GM20431 (cell line): ENCODE results near the gene SIRT2.
"Not testable (repeated sequence)": the region's sequence is repeated elsewhere in the genome, so short reads cannot be mapped to it uniquely, and the experiment has no call there.

ENCODE experiments used
- in situ Hi-C: fragments of 300-500 bp; cut with MseI, MboI; formaldehyde crosslinking; loops from one replicate; pipeline ENCODE4 v1.15.0; 2020; ENCODE audit warnings: low sequenced_read_pairs; ENCODE audit not compliant: unreplicated experiment

The SIRT2 gene

DNA sequence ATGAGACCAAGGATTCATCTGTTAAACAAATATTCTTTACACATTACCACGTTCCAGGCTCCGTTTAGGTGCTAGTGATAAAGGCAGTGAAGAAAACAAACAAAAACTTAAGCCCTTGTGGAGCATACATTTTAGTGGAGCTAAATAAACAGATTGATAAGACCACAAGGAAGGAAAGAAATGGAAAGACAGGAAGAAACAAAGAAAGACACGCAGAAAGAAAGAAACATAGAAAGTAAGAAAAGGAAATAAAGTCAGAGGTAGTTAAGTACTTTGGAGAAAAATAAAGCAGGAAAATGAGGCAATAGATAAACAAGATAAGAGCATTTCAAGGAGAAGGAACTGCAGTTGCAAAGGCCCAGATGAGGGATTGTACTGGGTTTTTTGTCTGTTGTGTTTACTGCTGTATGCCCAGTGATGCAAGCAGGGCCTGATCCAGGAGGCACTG, 1.3 kb upstream of the SIRT2 start:
- in situ Hi-C loops = no loop called here

DNA sequence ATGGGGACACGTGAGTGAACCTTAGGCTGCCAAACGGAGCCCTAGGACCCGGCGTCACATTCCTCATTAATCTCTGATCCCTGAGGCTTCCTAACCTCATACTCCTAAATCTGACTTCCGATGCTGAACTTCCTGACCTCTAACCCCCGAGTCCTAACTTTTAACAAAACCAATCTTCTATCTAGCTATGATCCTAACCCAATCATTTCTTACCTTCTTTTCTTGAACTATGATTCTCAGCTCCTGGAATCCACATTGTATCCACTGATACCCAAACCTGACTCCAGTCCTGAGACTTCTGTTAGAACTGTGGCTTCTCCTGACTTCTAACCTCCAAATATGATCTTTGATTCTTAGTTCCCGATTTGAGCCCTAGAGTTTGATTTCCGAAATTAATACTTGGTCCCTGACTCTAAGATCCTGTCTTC, 798 bp upstream of the SIRT2 start:
- in situ Hi-C loops = no loop called here

DNA sequence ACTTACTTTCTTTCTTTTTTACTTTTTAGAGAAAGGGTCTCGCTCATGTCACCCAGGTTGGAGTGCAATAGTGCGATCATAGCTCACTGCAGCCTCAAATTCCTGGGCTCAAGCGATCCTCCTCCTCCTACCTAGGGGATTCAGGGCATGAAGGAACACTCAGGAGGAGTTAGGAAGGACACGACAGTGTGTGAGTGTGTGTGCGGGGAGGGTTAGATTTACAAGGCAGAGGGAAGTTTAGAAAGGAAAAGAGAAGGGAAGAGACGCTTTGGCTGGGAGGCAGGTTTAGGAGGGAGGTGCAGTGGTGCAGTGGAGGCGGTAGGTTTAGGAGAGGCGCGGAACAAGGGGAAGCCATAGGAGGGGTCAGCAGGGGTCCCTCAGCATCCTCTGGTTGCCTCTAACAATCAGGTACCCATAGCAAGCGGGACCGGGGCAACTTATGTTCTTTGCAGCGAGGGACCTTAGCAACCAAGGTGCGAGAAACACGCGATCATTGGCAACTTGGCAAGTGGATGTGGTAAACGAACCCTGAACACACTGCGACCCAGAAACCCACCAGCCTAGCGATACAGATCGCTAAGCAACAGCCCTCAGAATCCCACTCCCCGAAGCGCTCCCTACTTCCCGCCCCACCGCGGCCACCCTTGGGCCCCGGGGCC, 501 bp downstream of the SIRT2 start:
- in situ Hi-C loops = no loop called here

DNA sequence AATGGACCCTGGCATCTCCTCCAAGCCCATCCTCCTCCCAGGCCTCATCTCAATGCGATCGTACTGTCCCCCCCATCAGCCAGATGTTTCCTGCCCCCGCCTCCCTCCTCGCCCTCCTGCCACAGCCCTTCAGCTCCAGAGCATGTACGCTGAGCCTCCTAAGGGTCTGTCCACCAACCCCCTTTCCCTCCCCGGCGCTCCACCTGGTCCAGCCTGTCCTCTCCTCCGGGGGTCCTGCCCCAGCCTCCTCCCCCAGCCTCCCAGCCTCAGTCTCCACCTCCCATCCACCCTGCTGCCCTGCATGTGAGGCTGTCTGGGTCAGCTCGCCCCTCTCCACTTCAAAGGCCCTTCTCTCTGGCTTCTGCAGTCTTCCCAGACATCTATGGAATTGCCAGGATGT, 4.5 kb downstream of the SIRT2 start:
- in situ Hi-C loops = no loop called here

DNA sequence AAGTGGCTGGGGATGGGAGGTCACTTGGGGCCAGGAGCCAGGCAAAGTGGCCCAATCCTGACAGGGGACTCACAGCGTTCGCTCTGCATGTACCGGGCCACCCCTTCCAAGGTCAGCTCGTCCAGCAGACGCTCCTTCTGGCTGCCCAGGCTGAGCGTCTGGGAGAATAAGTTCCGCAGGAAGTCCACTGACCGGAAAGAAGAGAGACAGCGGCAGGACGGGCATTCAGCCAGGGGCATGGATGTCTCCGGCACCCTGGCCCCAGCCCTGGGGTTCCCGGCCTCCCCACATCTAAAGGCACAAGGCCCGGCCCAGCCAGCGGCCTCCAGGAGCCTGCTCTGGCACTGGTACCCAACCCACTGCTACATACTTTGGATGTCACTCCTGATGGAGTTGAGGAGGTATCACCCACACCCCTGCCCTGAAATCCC, 6.1 kb downstream of the SIRT2 start:
- in situ Hi-C loops = no loop called here

DNA sequence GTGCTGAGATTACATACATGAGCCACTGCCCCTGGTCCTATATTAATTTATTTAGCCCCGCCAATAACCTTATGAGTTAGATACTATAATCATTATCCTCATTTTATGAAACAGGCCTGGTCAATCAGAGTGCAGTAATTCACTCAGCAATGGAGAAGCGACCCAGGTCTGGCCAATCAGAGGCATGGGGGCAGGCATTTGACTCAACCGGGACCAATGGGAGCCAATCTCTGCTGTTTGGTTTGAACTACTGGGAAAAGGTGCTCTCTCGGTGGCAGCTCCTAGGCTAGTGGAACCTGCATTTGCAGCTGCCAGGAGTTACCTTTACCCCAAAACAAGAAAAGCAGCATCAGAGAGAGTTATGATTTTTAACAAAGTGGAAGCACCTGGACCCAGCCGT, 6.6 kb downstream of the SIRT2 start:
- in situ Hi-C loops = no loop called here

DNA sequence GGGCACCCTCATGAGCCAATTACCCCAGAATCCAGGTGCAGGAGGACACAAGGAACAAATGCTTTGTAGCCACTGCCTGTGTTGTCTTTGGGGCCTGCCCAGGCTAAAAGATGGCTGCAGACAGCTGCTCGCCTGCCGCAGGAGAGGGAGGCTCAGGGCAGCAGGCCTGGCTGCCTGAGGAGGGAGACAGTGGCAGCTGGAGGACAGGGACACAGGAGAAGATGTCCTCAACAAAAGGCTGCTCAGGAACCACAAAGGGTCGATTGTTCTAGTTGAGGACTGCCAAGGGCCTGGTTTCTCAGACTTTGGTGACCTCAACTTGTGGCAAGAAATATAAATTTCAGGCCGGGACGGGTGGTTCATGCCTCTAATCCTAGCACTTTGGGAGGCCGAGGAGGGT, 7.6 kb downstream of the SIRT2 start:
- in situ Hi-C loops = no loop called here

DNA sequence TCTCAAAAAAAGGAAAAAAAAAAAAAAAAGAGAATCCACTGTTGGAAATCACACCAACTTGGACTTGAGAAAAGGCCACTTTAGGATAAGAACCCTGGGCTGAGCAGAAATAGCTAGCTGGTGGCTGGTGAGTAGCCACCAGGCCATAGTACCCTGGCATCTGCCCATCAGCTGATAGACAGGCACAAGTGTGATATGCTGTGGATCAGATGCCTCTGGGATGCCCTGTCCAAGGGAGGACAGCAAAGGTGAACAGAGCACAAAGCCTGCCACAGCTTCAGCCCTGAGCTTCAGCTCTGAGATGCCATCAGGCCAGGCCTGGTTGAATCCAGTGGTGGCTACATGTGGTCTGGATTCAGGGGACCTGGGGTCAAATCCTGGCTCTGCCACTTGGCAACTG, 8.7 kb downstream of the SIRT2 start:
- in situ Hi-C loops = no loop called here

DNA sequence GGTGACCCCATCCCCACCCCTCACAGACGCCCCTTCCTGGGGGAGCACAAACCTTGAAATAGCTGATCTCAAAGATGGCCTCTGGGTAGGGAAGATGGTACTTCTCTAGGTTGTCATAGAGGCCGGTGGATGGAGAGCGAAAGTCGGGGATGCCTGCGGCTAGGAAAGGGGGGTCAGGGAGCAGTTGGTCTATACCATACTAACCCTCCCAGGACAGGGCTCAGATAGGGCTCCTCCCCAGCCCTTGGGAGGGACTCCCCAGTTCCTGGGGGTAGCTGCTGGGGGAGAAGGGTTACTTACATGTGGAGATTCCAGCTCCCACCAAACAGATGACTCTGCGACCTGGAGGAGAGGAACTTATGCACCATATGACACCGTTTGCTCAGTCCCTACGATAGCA, 9.6 kb downstream of the SIRT2 start:
- in situ Hi-C loops = no loop called here

DNA sequence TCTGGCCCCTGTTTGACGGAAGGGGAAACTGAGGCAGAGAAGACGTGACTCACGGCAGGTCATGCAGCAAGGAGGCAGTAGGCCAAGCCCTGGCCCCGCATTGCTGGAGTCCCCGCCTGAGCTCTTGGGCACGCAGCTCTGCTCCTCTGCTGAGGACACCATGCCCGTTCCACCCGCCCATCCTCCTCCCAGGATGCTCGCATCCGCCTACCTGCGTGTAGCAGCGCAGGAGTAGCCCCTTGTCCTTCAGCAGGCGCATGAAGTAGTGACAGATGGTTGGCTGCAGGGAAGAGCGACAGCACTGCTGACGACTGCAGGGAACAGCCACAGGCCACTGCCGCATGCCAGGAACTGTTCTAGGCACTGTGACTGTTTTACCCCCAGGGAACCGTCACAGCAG, 10.5 kb downstream of the SIRT2 start:
- in situ Hi-C loops = no loop called here

DNA sequence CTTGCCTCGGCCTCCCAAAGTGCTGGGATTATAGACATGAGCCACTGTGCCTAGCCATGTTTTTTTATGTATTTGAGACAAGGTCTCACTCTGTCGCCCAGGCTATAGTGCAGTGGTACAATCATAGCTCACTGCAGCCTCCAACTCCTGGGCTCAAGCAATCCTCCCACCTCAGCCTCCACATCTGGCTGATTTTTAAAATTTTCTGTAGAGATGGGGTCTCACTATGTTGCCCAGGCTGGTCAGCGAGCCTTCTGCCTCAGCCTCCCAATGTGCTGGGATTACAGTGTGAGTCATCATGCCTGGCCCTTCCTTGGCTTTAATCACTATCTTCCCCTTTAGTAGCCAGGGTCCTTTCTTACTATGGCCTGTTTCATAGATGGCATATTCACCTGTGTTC, 14.7 kb downstream of the SIRT2 start:
- in situ Hi-C loops = not testable (repeated sequence)

DNA sequence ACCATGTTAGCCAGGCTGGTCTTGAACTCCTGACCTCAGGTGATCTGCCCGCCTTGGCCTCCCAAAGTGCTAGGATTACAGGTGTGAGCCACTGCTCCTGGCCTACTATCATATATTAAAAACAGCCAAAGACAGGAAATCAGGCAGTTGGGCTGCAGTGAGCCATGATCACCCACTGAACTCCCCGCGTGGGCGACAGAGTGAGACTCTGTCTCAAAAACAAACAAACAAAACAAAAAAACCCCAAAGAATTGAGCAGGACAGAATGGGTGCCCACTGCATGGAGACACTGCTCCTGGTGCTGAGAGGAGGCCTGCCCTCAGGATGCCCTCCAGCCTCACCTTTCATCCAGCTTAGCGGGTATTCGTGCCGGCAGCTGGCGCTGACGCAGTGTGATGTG, 16.1 kb downstream of the SIRT2 start:
- in situ Hi-C loops = no loop called here

DNA sequence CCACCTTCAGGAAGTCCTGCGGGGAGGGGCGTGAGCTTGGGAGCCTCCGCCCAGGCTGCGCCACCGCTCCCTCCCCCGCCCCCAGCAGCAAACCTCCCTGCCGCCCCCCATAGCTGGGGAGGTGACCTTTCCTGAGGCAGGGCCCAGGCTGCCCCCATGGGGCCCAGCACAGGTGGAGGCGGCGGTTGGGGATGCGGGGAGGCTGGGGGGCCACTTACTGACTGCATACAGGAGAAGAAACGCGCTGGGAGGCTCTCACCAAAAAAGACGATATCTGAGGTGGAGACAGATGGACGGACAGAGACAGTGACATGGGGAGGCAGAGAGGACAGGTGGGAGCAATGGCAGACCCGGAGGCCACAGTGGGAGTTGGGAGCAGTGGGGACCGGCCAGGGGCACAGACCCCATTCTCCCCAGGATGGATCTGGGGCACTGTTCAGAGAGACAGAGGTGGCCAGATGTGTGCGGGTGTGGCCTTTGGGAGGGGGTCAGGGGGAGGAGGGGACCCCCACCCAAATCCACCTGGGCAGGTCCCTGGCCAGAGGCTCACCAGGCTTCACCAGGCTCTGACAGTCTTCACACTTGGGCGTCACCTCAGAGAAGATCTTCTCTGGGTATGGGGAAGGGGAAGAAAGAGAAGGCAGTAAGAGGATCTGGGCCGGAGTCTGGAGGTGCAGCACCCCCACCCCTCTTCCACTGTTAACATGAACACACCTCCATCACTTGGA, 18.4 kb downstream of the SIRT2 start:
- in situ Hi-C loops = no loop called here

DNA sequence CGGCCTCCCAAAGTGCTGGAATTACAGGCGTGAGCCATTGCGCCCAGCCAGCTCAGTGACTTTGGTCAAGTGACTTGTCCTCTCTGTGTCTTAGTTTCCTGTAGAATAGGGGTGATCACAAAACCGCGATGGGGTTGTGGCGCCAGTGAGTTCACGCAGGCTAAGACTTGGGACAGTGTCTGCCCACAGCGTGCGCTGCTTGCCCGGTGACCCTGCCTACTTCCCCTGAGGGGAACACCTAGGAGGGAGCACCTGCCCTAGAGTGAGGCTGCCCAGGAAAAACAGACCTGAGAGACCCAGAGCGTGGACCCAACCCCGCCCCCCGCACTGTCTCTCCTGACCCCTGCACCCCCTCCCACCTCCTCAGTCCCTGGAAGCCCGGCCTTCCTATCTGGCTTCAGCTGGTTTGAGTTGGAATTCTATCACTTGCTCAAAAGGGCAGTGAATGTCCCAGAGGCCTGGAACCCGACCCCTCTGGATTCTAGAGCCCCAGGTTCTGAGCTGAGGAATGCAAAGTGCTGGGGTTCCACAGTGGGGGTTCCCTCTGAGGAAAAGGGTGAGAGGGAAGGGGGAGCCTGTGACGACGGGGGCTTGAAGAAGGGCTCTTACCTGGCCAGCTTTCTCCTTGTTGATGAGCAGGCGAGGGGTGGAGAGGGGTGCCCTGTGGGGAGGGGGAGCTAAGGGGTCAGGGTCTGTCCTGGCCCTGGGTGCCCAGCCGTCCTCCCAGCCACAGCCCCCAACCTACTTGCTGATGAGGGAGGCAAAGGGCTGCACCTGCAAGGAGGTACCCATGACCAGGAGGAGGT, 19.1 kb downstream of the SIRT2 start:
- in situ Hi-C loops = no loop called here

DNA sequence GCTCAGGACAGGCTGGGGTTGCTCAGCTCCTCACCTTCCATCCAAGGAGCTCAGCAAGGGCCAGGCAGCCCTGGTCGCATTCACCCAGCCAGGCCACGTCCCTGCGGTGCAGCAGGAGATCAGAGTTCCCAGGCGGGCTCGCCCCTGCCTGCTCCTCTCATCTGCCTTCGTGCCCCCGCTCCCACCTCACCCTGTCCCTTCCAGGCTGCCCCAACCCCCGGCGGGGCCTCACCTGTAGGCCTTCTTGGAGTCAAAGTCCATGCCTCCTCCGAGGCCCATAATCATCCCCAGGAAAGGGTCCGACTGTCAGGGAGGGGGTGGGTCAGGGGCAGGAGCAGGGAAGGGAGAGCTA, 20.0 kb downstream of the SIRT2 start:
- in situ Hi-C loops = no loop called here

DNA sequence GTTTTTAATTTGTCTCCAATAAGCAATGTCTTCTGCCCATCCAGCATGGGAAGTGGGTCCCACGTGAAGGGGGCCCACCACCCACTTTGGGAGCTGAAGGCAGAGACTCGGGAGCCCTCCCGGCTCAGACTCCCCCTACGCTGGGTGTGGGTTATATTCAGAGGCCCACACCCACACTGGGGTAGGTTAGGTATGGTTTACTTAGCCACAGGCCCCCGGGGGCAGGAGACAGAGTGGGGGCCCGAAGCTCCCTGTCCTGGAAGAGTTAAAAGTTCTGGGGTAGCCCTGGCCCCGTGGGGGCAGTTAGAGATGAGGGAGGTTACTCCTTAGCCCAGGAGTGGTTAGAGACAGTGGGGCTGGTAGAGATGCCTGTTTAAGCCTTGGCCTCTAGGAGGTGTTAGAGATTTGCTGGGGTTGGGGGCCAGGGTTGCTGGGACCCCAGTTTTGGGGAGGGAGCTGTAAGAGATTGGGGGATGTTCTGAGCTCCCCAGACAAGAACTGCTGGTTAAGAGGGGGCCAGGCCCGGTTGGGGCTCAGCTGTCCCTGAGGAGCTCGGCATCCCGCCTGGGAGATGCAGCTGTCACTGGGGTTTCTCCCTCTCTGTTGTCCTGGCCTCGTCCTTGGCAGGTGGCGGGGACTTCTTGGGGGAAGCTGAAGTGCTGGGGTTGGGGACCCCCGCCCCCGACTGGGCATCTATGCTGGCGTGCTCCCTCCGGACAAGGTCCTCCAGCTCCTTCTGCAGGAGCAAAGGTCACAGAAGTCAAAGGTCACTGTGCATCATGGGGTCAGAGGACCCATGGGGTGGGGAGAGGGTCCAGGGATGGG, 20.6 kb downstream of the SIRT2 start:
- in situ Hi-C loops = no loop called here

DNA sequence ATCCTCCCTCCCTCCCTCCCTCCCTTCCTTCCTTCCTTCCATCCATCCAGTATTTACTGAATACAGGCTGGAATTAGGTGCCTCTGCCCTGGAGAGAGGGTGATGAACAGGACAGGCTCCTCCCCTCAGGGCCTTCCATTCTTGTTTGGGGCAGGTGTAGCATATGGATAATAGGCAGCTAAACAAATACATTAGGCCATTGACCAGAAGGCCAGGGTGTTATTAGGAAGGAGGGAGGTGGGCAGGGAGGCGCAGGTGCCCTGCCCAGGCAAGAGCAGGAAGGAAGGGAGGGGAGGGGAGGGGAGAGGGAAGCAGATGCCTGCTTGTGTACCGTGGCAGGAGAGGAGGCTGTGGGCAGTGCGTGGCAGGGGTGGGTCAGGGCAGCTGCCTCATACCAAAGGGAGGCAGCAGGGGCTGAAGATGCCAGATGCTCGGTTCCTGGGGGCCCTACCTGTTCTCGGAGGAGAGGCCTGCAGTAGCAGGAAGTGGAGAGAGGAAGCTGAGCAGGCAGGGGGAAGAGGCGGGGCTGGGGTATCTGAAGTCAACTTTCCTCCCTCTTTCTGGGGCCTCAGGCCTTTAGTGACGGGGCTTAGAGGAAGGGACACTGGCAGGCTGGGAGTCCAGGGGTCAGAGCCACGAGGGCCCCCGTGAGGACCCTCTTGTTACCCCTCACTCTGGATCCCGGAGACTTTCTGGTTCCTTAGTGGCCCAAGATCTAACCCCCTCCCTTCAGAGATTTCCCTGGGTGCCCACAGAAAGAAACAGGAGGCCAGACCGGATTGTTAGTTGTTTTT, 21.4 kb downstream of the SIRT2 start, which contains the start of gene RINL:
RINL (minus strand) TSS at position 495 of the 794 bp plus-strand sequence. CDS start 1,533 bp downstream, outside the sequence.
- in situ Hi-C loops = no loop called here

DNA sequence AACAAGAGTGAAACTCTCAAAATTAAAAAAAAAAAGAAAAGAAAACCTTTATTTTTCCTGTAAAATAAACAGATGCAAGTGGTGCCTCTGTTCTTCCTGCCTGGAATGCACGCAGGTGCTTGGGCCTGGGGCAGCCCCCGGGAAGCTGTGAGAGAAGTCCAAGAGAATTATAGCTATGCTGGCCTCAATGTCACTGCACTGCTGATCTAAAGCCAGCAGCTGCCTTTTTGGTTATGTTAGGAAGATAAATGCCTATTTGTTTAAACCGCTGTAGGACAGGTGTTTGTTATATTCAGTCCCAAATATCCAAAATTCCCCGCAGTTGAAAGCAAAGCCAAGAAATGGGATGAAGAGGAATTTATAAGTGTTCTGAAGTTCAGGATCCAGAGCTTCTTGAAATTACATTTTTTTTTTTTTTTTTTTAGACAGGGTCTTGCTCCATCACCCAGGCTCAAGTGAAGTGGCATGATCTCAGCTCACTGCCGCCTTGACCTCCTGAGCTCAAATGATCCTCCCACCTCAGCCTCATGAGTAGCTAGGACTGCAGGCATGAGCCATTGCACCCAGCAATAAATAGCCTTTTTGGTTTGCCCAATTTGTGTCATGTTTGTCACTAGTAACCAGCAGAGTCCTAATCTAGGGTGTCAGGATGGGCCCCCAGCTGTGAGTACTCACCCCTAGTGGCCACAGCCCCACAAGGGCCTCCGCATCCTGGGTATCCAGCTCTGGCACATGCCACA, 23.6 kb downstream of the SIRT2 start:
- in situ Hi-C loops = no loop called here

DNA sequence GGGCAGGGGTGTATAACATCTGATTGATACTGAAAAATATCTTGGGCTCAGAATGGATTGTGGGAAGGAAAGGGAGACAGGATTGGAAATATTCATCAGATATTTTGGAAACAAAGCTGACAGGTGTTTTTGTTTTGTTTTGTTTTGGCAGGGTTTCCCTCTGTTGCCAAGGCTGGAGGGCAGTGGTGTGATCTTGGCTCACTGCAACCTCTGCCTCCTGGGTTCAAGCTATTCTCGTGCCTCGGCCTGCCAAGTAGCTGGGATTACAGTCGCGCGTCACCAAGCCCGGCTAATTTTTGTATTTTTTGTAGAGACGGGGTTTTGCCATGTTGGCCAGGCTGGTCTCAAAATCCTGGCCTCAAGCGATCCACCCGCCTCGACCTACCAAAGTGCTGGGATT, 26.0 kb downstream of the SIRT2 start:
- in situ Hi-C loops = not testable (repeated sequence)
